ENCODE measurements around the gene KIAA1328.

The KIAA1328 gene

GRCh38 chr18:36826556-36826955 is 2.4 kb upstream of the KIAA1328 start:
- no peaks in the 10 kb centered on the region for H3K9me3 ChIP-seq (ENCODE audit: insufficient read depth, low read depth, low read length)
- no peak overlapping the region for H3K27ac ChIP-seq (ENCODE audit: low read depth, low read length)
- no peak overlapping the region for H3K4me3 ChIP-seq (ENCODE audit: low read length)
- H3K36me3 ChIP-seq (ENCODE audit: insufficient read depth, low read length): peaks cover 15% of the 10 kb centered on the region
- H3K9ac ChIP-seq (ENCODE audit: low read depth, low read length): no peak overlapping the region
- WGBS: 97% methylated on average over 3 of the region's 3 CpGs
- H3K27me3 ChIP-seq (ENCODE audit: insufficient read depth, low read length): no peaks in the 10 kb centered on the region
- H3K4me1 ChIP-seq (ENCODE audit: insufficient read depth, low read length): peaks cover 14% of the 10 kb centered on the region

DNA sequence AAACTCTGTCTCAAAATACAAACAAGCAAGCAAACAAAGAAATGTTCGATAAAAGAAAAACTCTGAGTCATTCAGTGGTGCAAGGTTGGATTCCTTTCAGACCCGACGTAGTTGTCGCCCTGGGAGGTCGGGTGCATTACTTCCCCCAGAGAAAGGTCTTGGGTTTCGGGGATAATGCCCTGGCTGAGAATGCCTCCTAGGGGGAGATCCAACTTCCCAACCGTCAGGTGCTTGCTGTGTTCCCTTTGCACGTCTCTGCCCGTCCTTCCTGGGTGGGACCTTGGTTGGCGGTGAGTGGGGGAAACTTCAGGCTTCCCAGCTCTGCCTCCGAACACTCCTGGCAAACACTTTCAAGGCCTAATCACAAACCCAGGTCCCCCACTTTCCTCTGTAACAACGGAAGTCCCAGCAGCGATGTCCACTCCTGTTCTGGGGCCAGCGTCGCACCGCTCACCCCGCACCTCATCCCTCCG is 734 bp upstream of the KIAA1328 start:
- no peaks in the 10 kb centered on the region for H3K9me3 ChIP-seq (ENCODE audit: insufficient read depth, low read depth, low read length)
- peak overlapping the region; percentile 70 for H3K27ac ChIP-seq (ENCODE audit: low read depth, low read length)
- peak overlapping the region; percentile 83 for H3K9ac ChIP-seq (ENCODE audit: low read depth, low read length)
- peaks cover 8% of the 10 kb centered on the region for H3K4me1 ChIP-seq (ENCODE audit: insufficient read depth, low read length)
- H3K4me3 ChIP-seq (ENCODE audit: low read length): peak overlapping the region; percentile 81
- WGBS: under 1% methylated on average over 18 of the region's 18 CpGs
- no peaks in the 10 kb centered on the region for H3K27me3 ChIP-seq (ENCODE audit: insufficient read depth, low read length)
- peaks cover 10% of the 10 kb centered on the region for H3K36me3 ChIP-seq (ENCODE audit: insufficient read depth, low read length)

DNA sequence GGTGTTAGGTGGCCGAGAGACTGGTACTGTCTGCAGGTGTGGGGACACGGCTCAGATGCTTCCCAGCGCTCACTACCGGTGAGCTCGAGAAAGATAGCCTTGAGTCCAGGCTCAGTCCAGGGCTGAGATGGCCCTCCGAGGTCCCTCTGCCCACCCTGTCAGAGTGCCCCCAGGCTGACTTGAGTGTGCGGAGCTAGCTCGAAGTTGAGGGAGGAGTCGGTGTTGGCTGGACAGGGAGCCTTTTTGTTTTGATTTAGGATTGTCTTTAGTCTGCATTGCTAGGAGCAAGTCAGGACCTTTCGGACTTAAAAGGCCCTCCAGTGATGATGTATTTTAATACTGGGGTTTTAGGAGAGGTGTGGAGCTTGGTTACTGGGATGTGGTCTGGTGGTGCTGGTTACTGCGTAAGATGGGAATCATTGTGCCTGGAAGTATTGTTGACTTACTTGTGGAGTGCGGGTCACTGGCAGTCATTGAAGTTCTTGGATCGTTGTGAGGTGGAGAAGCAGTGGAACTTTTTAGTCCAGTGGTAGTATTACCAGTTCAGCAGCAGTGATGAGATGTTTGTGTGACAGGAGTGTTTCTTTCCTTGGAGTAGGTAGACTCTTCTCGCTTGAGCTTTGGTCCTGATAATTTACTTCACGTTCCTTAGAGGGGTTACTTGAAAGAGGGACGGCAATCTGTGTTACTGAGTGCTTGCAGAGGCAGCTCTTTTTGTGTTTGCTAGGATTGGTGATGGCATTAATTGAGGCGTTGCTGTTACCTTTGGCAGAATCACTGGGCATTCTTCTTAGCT is 633 bp downstream of the KIAA1328 start:
- Histone ChIP-seq H3K9me3 (ENCODE audit: insufficient read depth, low read depth, low read length) (no peaks in the 10 kb centered on the region), H3K4me1 (ENCODE audit: insufficient read depth, low read length) (peaks cover 8% of the 10 kb centered on the region), H3K27me3 (ENCODE audit: insufficient read depth, low read length) (no peaks in the 10 kb centered on the region), H3K36me3 (ENCODE audit: insufficient read depth, low read length) (no peaks in the 10 kb centered on the region), H3K4me3 (ENCODE audit: low read length) (peak overlapping the region; percentile 81), H3K27ac (ENCODE audit: low read depth, low read length) (no peak overlapping the region), H3K9ac (ENCODE audit: low read depth, low read length) (peak overlapping the region; percentile 83)
- 32% methylated on average over 17 of the region's 17 CpGs for WGBS

DNA sequence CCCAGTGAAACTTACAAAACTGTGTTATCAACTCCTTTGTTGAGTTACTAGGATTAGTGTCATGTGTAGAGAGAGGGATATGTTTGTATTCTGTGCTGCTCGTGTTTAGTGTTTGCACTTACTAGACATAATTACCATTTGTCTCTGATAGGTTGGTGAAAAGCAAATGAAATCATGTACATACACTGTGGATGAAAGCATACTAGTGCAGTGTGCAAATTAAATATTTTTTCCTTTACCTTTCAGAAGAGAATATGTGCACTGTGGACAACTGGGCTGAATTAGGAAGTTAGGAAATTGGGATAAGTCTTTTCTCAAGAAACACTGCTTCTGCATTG is 1.2 kb downstream of the KIAA1328 start:
- Histone ChIP-seq H3K27me3 (ENCODE audit: insufficient read depth, low read length) (no peaks in the 10 kb centered on the region), H3K36me3 (ENCODE audit: insufficient read depth, low read length) (no peaks in the 10 kb centered on the region), H3K9me3 (ENCODE audit: insufficient read depth, low read depth, low read length) (no peaks in the 10 kb centered on the region), H3K9ac (ENCODE audit: low read depth, low read length) (no peak overlapping the region), H3K4me1 (ENCODE audit: insufficient read depth, low read length) (peaks cover 8% of the 10 kb centered on the region), H3K4me3 (ENCODE audit: low read length) (peak overlapping the region; percentile 81; the same call in 1 of the 2 replicates), H3K27ac (ENCODE audit: low read depth, low read length) (no peak overlapping the region)
- 83% methylated on average over 1 of the region's 1 CpG for WGBS

DNA sequence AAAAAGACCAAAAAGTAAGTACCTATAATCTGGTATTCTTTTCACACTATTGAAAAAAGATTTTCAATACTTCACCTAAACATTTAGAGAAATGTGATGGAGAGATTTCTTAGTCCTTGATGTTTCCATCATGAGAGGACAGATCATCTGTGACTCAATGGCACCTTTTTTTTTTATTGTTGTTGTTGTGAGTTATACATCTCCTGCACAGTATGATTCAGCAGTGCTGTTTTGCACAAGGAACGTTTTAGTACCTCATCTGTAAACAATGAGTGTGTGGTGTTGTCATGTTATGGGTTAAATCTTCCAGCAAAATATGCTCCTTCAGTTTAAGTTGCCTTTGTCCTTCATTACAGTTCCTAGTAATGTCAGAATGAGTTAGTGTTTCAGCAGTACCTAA is 2.2 kb downstream of the KIAA1328 start:
- H3K36me3 ChIP-seq (ENCODE audit: insufficient read depth, low read length): 0 out of 2 replicates have a peak, but pooled peaks cover 9% of the 10 kb centered on the region
- H3K9me3 ChIP-seq (ENCODE audit: insufficient read depth, low read depth, low read length): no peaks in the 10 kb centered on the region
- no peaks in the 10 kb centered on the region for H3K27me3 ChIP-seq (ENCODE audit: insufficient read depth, low read length)
- peaks cover 8% of the 10 kb centered on the region for H3K4me1 ChIP-seq (ENCODE audit: insufficient read depth, low read length)
- no peak overlapping the region for H3K4me3 ChIP-seq (ENCODE audit: low read length)
- H3K27ac ChIP-seq (ENCODE audit: low read depth, low read length): no peak overlapping the region
- H3K9ac ChIP-seq (ENCODE audit: low read depth, low read length): no peak overlapping the region
- WGBS: 58% methylated on average over 1 of the region's 1 CpG

DNA sequence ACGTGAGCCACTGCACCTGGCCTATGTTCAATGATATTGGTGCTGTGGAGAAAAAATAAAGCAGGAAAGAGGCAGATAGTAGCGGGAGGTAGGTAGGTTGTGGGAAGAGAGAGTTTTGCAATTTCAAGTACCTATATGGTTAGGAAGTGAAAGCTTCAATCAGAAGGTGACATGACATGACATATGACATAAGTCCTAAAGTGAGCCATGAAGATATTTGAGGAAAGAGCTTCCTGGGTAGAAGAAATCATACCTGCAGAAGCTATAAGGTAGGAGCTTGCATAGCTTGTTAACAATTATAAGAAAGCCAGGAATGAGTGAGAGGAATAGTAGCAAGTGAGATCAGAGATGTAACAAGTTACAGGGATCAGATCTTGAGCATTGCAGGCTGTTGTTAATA is 4.2 kb downstream of the KIAA1328 start:
- peaks cover 4% of the 10 kb centered on the region; the same call in 1 of the 2 replicates for H3K4me1 ChIP-seq (ENCODE audit: insufficient read depth, low read length)
- WGBS: 93% methylated on average over 2 of the region's 2 CpGs
- 0 out of 2 replicates have a peak, but pooled peaks cover 9% of the 10 kb centered on the region for H3K36me3 ChIP-seq (ENCODE audit: insufficient read depth, low read length)
- no peaks in the 10 kb centered on the region for H3K9me3 ChIP-seq (ENCODE audit: insufficient read depth, low read depth, low read length)
- H3K27ac ChIP-seq (ENCODE audit: low read depth, low read length): no peak overlapping the region
- no peaks in the 10 kb centered on the region for H3K27me3 ChIP-seq (ENCODE audit: insufficient read depth, low read length)
- no peak overlapping the region for H3K4me3 ChIP-seq (ENCODE audit: low read length)
- no peak overlapping the region for H3K9ac ChIP-seq (ENCODE audit: low read depth, low read length)

DNA sequence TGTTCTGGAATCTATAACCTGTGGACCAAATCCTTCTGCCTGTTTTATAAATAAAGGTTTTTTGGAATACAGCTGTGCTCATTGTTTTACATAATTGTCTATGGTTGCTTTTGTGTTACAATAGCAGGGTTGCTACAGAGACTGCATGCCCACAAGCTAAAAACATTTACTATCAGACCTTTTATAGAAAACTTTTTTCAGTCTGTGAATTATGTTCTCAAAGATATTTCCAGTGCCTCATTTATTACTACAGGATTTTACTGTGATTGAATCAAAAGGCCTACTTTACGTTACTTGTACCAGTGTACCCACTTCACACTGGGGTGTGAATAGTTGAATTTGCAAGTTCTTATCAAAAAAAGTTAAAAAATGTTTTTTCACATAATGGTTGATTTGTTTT is 7.0 kb downstream of the KIAA1328 start:
- Histone ChIP-seq H3K9me3 (ENCODE audit: insufficient read depth, low read depth, low read length) (no peaks in the 10 kb centered on the region), H3K27ac (ENCODE audit: low read depth, low read length) (no peak overlapping the region), H3K36me3 (ENCODE audit: insufficient read depth, low read length) (0 out of 2 replicates have a peak, but pooled peaks cover 9% of the 10 kb centered on the region), H3K27me3 (ENCODE audit: insufficient read depth, low read length) (no peaks in the 10 kb centered on the region), H3K9ac (ENCODE audit: low read depth, low read length) (no peak overlapping the region), H3K4me1 (ENCODE audit: insufficient read depth, low read length) (no peaks in the 10 kb centered on the region), H3K4me3 (ENCODE audit: low read length) (no peak overlapping the region)
- 100% methylated on average over 1 of the region's 1 CpG for WGBS

DNA sequence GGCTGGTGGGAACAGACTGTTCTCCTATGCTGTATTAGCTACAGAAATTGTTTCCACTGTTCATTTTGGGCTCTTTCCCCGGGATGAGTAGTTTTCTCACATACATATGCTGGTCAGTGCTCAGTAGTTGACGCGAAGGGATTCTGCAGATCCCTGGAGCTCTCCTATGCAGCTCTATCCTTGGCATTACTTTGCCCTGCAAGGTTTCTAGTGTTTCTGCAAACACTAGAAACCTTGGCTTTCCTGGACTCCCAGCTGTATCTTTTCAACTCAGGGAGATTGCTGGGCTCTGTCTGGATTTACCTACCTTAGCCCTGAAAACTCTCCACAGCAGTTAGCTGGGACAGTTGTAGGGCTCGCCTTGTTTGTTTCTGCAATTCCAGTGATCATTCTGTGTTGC is 10.9 kb downstream of the KIAA1328 start:
- H3K9me3 ChIP-seq (ENCODE audit: insufficient read depth, low read depth, low read length): no peaks in the 10 kb centered on the region
- no peaks in the 10 kb centered on the region for H3K27me3 ChIP-seq (ENCODE audit: insufficient read depth, low read length)
- 92% methylated on average over 4 of the region's 4 CpGs for WGBS
- H3K4me1 ChIP-seq (ENCODE audit: insufficient read depth, low read length): peaks cover 7% of the 10 kb centered on the region; the same call in 1 of the 2 replicates
- H3K4me3 ChIP-seq (ENCODE audit: low read length): no peak overlapping the region
- no peak overlapping the region for H3K27ac ChIP-seq (ENCODE audit: low read depth, low read length)
- no peak overlapping the region for H3K9ac ChIP-seq (ENCODE audit: low read depth, low read length)
- H3K36me3 ChIP-seq (ENCODE audit: insufficient read depth, low read length): 0 out of 2 replicates have a peak, but pooled peaks cover 9% of the 10 kb centered on the region

DNA sequence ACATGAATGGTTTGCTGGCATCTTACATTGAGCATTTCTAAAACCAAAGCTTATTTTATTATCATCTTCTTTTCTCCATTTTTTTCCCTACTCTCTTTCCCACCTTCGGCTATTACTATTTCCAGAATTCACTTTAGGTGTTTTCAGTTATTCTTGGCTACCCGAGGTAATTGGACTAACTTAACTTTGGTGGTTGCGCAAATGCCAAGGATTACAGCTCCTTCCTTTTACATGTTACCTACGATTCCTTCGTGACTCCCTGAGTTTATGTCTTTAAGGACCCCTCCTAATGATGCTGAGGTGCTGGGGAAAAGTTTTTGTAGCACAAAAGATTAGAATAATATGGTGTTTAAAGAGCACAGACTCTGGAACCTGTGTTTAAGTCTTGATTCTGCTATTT is 14.3 kb downstream of the KIAA1328 start:
- Histone ChIP-seq H3K36me3 (ENCODE audit: insufficient read depth, low read length) (no peaks in the 10 kb centered on the region), H3K27me3 (ENCODE audit: insufficient read depth, low read length) (no peaks in the 10 kb centered on the region), H3K27ac (ENCODE audit: low read depth, low read length) (no peak overlapping the region), H3K4me1 (ENCODE audit: insufficient read depth, low read length) (peaks cover 7% of the 10 kb centered on the region; the same call in 1 of the 2 replicates), H3K9me3 (ENCODE audit: insufficient read depth, low read depth, low read length) (no peaks in the 10 kb centered on the region), H3K9ac (ENCODE audit: low read depth, low read length) (no peak overlapping the region), H3K4me3 (ENCODE audit: low read length) (no peak overlapping the region)
- WGBS: 95% methylated on average over 5 of the region's 5 CpGs

DNA sequence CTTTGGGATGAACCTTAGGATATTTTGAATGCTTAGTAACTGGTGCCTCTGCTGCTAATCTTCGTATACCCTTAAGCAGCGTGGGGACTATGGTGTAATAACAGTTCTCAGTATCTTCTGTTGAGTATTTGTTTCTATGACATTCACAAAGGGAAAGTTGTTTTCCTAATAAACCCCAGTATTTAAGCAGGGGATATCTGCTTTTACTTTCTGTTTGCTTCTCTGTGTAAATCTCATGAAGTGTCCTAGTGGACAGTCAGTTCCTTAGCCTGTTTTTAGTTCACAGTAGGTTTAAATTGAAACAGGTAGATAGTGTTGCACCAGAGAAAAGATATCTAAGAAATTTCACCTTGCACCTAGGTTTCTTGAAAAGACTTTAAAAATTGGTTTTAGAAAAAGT is 14.9 kb downstream of the KIAA1328 start:
- Histone ChIP-seq H3K9ac (ENCODE audit: low read depth, low read length) (no peak overlapping the region), H3K9me3 (ENCODE audit: insufficient read depth, low read depth, low read length) (no peaks in the 10 kb centered on the region), H3K4me3 (ENCODE audit: low read length) (no peak overlapping the region), H3K27ac (ENCODE audit: low read depth, low read length) (no peak overlapping the region), H3K36me3 (ENCODE audit: insufficient read depth, low read length) (no peaks in the 10 kb centered on the region), H3K27me3 (ENCODE audit: insufficient read depth, low read length) (no peaks in the 10 kb centered on the region), H3K4me1 (ENCODE audit: insufficient read depth, low read length) (peaks cover 7% of the 10 kb centered on the region; the same call in 1 of the 2 replicates)
- WGBS: 95% methylated on average over 2 of the region's 2 CpGs

GRCh38 chr18:36848609-36849008 is 19.7 kb downstream of the KIAA1328 start:
- Histone ChIP-seq H3K36me3 (ENCODE audit: insufficient read depth, low read length) (no peaks in the 10 kb centered on the region), H3K4me1 (ENCODE audit: insufficient read depth, low read length) (no peaks in the 10 kb centered on the region; the same call in 1 of the 2 replicates), H3K27ac (ENCODE audit: low read depth, low read length) (no peak overlapping the region), H3K9ac (ENCODE audit: low read depth, low read length) (no peak overlapping the region), H3K9me3 (ENCODE audit: insufficient read depth, low read depth, low read length) (0 out of 2 replicates have a peak, but pooled peaks cover 3% of the 10 kb centered on the region), H3K4me3 (ENCODE audit: low read length) (no peak overlapping the region), H3K27me3 (ENCODE audit: insufficient read depth, low read length) (no peaks in the 10 kb centered on the region)
- WGBS: 90% methylated on average over 1 of the region's 2 CpGs

All from HUES64 (cell line).